Inflammatory macrophage (primary cell): ENCODE results near the gene PDHB.

ENCODE experiments used
- DNase-seq, 2 donors: peaks; one replicate each; pipeline ENCODE4 v3.0.0-alpha.2; 2020 to 2022

The PDHB gene

GRCh38 chr3:58398669-58399333 lies 34.8 kb downstream of the PDHB start:
- no peak for DNase-seq

- DNase-seq = no peak
These were observed 39.3 kb downstream of the PDHB start for GRCh38 chr3:58394339-58394738.

GRCh38 chr3:58392181-58392580 lies 41.5 kb downstream of the PDHB start:
- DNase-seq = no peak

GRCh38 chr3:58391156-58391865 lies 42.3 kb downstream of the PDHB start:
- DNase-seq = no peak

- peak; percentile 13 to 39 for DNase-seq
These were observed 45.0 kb downstream of the PDHB start for GRCh38 chr3:58388550-58389091.

GRCh38 chr3:58387650-58388546 lies 45.7 kb downstream of the PDHB start:
- no peak for DNase-seq

GRCh38 chr3:58386626-58387365 lies 46.8 kb downstream of the PDHB start:
- DNase-seq = no peak

- DNase-seq = no peak
These were observed 49.1 kb downstream of the PDHB start for GRCh38 chr3:58384381-58385090.

GRCh38 chr3:58383904-58384303 lies 49.7 kb downstream of the PDHB start:
- DNase-seq = no peak

- no peak for DNase-seq
These were observed 50.2 kb downstream of the PDHB start for GRCh38 chr3:58383476-58383875.

- no peak for DNase-seq
These were observed 54.1 kb downstream of the PDHB start for GRCh38 chr3:58379351-58380073.

- no peak for DNase-seq
These were observed 55.9 kb downstream of the PDHB start for GRCh38 chr3:58377750-58378149.
